Peyer's patch (tissue), 4 donors: ENCODE results near the gene ZBTB7C.

Experiments
- POLR2A ChIP-seq, 2 donors: fragments of 450-650 bp; IDR thresholded peaks; one replicate each; pipeline ENCODE4 v1.5.1; 2017; ENCODE audit warnings: antibody characterized with exemption in 2 of 2, mild to moderate bottlenecking in 2 of 2, moderate library complexity in 2 of 2
- TF ChIP-seq, protein P1 (sequence below), 6 experiments: fragments of 450-650 bp in 4 of 6; fragments of 200-600 bp in 2 of 6; sonication (generic) in 1 of 6; IDR thresholded peaks; one replicate each; pipeline ENCODE4 v1.5.1; 2017 to 2019; ENCODE audit warnings: antibody characterized with exemption in 6 of 6, mild to moderate bottlenecking in 3 of 6, moderate library complexity in 1 of 6

GRCh38 chr18:48347756-48348326 is 61.3 kb downstream of the ZBTB7C start:
- TF ChIP-seq, protein P1, sequence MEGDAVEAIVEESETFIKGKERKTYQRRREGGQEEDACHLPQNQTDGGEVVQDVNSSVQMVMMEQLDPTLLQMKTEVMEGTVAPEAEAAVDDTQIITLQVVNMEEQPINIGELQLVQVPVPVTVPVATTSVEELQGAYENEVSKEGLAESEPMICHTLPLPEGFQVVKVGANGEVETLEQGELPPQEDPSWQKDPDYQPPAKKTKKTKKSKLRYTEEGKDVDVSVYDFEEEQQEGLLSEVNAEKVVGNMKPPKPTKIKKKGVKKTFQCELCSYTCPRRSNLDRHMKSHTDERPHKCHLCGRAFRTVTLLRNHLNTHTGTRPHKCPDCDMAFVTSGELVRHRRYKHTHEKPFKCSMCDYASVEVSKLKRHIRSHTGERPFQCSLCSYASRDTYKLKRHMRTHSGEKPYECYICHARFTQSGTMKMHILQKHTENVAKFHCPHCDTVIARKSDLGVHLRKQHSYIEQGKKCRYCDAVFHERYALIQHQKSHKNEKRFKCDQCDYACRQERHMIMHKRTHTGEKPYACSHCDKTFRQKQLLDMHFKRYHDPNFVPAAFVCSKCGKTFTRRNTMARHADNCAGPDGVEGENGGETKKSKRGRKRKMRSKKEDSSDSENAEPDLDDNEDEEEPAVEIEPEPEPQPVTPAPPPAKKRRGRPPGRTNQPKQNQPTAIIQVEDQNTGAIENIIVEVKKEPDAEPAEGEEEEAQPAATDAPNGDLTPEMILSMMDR (IDR thresholded peaks at IDR 0.05) = no peak
- no peak for TF ChIP-seq POLR2A (IDR thresholded peaks at IDR 0.05)
